Activated B cell treated with CpG ODN at 0.5 μM for 24 hours (primary cell): ENCODE results near the gene ZMYND10. TPM values are rescaled to one million over a fixed set of nuclear protein-coding genes. Genes with fewer than 3 reads are reported as not detected.

ENCODE experiments used
- ATAC-seq: fragments of 200-7000 bp; cut with Tn5 transposase; one replicate; pipeline ENCODE4 v1.10.0; 2021; ENCODE audit warnings: low read depth, mild to moderate bottlenecking, moderate library complexity
- CTCF ChIA-PET: fragments of 350-600 bp; sonication (Branson Sonifier 250); formaldehyde crosslinking; loops from one replicate; lab custom pipeline; 2021; ENCODE audit warnings: antibody characterized with exemption; lab: Charles Lee
- POLR2A ChIA-PET: fragments of 350-600 bp; sonication (Branson Sonifier 250); formaldehyde crosslinking; loops from one replicate; lab custom pipeline; 2021; ENCODE audit warnings: antibody characterized with exemption; lab: Charles Lee
- DNase-seq: peaks from one replicate; pipeline ENCODE4 v3.0.0; 2022
- H3K27ac Mint-ChIP-seq: one replicate; pipeline ENCODE4 v1.8.0; 2020; ENCODE audit warnings: mixed read lengths
- H3K27me3 Mint-ChIP-seq: one replicate; pipeline ENCODE4 v1.8.0; 2021; ENCODE audit warnings: mixed read lengths
- H3K36me3 Mint-ChIP-seq: one replicate; pipeline ENCODE4 v1.8.0; 2021; ENCODE audit warnings: low read depth, mixed read lengths
- H3K4me1 Mint-ChIP-seq: one replicate; pipeline ENCODE4 v1.8.0; 2021; ENCODE audit warnings: mixed read lengths
- H3K4me3 Mint-ChIP-seq: one replicate; pipeline ENCODE4 v1.8.0; 2020; ENCODE audit warnings: mild to moderate bottlenecking, mixed read lengths
- H3K9me3 Mint-ChIP-seq: one replicate; pipeline ENCODE4 v1.8.0; 2020; ENCODE audit warnings: mixed read lengths
- intact Hi-C: fragments of 100-400 bp; cut with micrococcal nuclease; formaldehyde crosslinking; loops from one replicate; pipeline ENCODE4 v1.15.1; 2024
- total RNA-seq: library from RNA; stranded (reverse); gene quantifications from 2 replicates; pipeline ENCODE4 v1.2.3, GENCODE V29; 2022
- TF ChIP-seq, protein P1 (sequence below): fragments of 200-600 bp; IDR thresholded peaks from one replicate; pipeline ENCODE4 v1.8.0; 2022; ENCODE audit warnings: antibody characterized with exemption, mild to moderate bottlenecking

Gene ZMYND10
- total RNA-seq, 1 donor from 2014 or later: 0.64 TPM

DNA sequence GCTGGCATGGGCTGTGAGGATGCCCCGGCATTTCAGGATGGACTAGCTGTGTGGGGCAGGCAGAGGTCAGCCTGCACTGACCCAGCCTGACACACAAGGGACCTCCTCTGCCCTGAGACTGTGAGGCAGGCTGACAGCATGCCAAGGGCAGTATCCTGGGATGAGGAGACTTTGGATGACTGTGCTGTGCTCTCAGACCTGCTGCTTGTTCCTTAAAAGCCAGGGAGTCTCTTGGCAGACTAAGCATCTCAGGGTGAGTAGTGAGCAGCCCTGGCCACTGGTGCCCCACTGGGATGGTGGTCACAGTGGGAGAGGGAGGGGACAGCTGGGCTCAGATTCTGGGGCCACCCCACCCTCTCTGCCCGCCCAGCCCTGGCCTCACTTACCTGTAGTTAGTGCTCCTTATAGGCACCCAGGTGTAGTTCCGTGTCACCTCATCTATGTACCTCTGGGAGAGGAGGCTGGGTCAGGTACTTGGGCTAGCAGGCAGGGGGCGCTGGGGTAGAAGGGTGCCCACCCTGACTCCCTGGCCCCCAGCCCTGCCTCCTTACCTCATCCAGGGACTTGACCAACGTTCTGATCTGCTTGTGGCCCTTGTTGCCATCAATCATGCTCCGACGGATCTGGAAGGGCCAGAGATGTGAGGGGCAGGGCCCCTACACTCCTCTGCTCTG, 29.9 kb upstream of the ZMYND10 start:
- ATAC-seq (no peak), DNase-seq (no peak)
- Mint-ChIP-seq H3K4me1 (no peaks in the 10 kb centered on the region), H3K27me3 (no peaks in the 10 kb centered on the region), H3K9me3 (no peaks in the 10 kb centered on the region), H3K4me3 (no peak overlapping the region), H3K36me3 (no peaks in the 10 kb centered on the region), H3K27ac (no peak overlapping the region)
- CTCF ChIA-PET: no interaction called here
- intact Hi-C loops: no loop called here
- TF ChIP-seq, protein P1, sequence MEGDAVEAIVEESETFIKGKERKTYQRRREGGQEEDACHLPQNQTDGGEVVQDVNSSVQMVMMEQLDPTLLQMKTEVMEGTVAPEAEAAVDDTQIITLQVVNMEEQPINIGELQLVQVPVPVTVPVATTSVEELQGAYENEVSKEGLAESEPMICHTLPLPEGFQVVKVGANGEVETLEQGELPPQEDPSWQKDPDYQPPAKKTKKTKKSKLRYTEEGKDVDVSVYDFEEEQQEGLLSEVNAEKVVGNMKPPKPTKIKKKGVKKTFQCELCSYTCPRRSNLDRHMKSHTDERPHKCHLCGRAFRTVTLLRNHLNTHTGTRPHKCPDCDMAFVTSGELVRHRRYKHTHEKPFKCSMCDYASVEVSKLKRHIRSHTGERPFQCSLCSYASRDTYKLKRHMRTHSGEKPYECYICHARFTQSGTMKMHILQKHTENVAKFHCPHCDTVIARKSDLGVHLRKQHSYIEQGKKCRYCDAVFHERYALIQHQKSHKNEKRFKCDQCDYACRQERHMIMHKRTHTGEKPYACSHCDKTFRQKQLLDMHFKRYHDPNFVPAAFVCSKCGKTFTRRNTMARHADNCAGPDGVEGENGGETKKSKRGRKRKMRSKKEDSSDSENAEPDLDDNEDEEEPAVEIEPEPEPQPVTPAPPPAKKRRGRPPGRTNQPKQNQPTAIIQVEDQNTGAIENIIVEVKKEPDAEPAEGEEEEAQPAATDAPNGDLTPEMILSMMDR: no peak
- POLR2A ChIA-PET: no interaction called here

DNA sequence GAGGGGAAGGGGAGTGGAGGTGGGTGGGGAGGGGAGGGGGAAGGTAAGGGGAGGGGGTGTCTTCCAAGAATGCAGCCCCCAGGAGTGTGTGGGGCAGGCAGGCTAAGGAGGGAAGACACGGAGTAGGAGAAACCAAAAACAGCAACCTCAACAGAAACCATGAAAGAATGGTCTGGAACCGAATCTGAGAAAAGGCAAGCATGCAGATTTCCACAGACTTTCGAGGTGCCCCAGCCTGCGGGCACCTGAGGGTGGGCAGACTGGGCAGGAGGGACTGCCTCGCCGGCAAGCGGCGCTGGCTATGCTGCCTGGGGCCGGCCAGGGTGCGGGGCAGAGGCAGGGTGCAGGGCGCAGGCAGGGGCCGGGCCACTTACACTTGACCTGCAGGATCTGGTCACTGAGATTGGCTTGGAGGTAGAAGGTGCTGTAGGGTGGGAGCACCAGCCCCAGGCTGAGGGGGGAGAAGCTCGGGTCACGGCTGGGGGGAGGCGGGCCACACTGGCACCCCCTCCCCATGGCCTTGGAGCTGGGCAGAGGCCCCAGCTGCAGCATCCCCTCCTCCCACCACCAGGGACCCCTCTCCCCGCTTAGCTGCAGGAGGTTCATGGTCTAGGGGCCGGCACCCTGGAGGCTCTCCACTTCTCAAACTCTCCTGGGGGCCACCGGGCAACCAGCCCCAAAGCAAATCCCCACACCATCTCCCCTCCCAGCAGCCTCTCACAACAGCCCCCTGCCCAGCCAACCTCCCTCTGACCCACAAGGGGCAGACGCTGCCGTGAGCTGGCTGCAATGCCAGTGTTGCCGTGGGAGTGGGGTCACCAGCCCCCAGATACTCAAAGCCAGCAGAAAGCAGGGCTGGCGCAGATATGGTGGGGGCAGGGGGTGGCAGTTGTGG, 29.1 kb upstream of the ZMYND10 start:
- Mint-ChIP-seq H3K4me3 (no peak overlapping the region), H3K36me3 (no peaks in the 10 kb centered on the region), H3K27me3 (no peaks in the 10 kb centered on the region), H3K9me3 (no peaks in the 10 kb centered on the region), H3K27ac (no peak overlapping the region), H3K4me1 (no peaks in the 10 kb centered on the region)
- ChIA-PET POLR2A (no interaction called here), CTCF (no interaction called here)
- intact Hi-C loops: no loop called here
- ATAC-seq (no peak), DNase-seq (no peak)
- TF ChIP-seq, protein P1: no peak

DNA sequence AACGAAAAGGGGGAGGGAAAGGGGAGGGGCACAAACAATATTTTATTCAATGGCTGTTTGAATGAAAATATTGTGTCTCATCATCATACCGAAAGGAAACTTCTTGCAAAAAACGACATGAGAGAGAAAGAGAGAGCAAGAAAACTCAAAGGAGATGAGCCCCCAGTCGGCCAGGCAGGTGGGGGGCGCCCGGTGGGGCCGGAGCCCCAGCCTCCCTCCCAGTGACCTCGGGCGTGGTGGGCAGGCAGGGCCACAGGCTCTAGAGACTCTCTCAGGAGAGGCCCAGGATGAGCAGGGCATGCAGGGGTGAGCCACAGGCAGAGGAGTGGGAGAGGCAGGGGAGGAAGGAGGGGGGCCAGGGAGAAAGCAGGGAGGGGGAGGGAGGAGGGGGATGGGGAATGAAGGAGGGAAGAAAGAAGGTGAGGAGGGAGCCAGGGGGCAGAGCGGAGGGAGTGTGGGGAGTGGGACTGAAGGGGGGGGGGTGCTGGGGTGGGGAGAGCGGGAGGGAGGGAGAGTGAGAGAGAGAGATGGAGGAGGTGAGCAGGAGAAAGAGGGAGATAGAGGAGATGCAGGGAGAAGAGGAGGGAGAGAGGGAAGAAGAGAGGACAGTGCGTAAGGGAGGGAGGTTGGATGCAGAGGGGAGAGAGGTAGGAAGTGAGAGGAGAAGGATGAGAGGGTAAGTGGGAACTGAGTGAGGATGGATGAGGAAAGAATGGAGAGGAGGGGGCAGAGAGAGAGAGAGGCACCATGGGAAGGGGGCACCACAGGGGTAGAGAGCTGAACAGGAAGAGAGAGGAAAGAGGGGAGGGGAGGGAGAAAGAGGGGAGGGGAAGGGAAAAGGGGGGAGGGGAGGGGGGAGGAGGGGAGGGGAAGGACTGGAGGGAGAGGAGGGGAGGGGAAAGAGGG, 27.9 kb upstream of the ZMYND10 start:
- intact Hi-C loops: no loop called here
- Mint-ChIP-seq H3K27ac (no peak overlapping the region), H3K27me3 (peaks cover 2% of the 10 kb centered on the region), H3K9me3 (no peaks in the 10 kb centered on the region), H3K36me3 (no peaks in the 10 kb centered on the region), H3K4me3 (no peak overlapping the region), H3K4me1 (no peaks in the 10 kb centered on the region)
- DNase-seq (no peak), ATAC-seq (no peak)
- ChIA-PET POLR2A (no interaction called here), CTCF (no interaction called here)
- TF ChIP-seq, protein P1: no peak

DNA sequence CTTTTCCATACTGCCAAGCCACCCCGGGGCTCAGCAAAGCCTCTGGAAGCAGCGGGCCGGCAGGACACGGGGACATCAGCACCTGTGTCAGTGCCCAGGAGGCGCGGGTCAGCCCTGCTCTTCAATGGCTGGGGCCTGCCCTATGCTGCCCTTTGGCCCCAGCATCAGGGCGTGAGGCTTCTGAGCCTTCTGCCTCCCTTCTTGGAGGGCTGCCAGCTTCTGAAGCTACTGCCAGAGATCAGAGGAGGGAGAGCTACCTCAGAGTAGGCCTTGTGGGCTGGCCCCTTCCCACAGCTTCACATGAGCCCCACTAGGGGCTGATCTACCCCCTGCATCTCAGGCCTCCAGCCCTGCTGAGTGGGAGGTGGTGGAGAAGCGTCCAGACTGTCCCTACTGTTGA, 26.8 kb upstream of the ZMYND10 start:
- DNase-seq (no peak), ATAC-seq (no peak)
- Mint-ChIP-seq H3K27me3 (peaks cover 2% of the 10 kb centered on the region), H3K36me3 (no peaks in the 10 kb centered on the region), H3K27ac (no peak overlapping the region), H3K4me1 (no peaks in the 10 kb centered on the region), H3K4me3 (no peak overlapping the region), H3K9me3 (no peaks in the 10 kb centered on the region)
- ChIA-PET POLR2A (interaction anchor here (0.6 kb wide), 1 partner anchor 1102 kb away, joined by 3 read pairs; no protein-coding TSS in a partner anchor), CTCF (no interaction called here)
- TF ChIP-seq, protein P1: no peak
- intact Hi-C loops: no loop called here
